HG03521 (cell line): ENCODE results near the gene NHLRC2.
"Not testable (repeated sequence)": the region's sequence is repeated elsewhere in the genome, so short reads cannot be mapped to it uniquely, and the experiment has no call there.

Source experiments
- ATAC-seq: cut with Tn5 transposase; IDR thresholded peaks from one replicate; pipeline ENCODE4 v1.9.1; 2021; ENCODE audit warnings: mild to moderate bottlenecking, moderate library complexity; ENCODE audit not compliant: unreplicated experiment

NHLRC2 gene

GRCh38 chr10:113854013-113854760 lies at the start of gene NHLRC2, which contains the start of gene DCLRE1A:
Gene NHLRC2, plus strand, starts transcription at chr10:113854661. Its CDS starts 212 bp downstream, at chr10:113854873.
Gene DCLRE1A, minus strand, starts transcription at chr10:113854082. Its CDS starts 900 bp downstream, at chr10:113853182.
- ATAC-seq: peak; percentile 37

GRCh38 chr10:113806503-113806902 lies 48.0 kb upstream of the NHLRC2 start:
- no peak for ATAC-seq

- ATAC-seq: no peak
Measured at GRCh38 chr10:113808168-113808567, 46.3 kb upstream of the NHLRC2 start.

GRCh38 chr10:113814700-113815099 lies 39.8 kb upstream of the NHLRC2 start:
- not testable (repeated sequence) for ATAC-seq

GRCh38 chr10:113819989-113820388 lies 34.5 kb upstream of the NHLRC2 start:
- no peak for ATAC-seq

- ATAC-seq: no peak
Measured at GRCh38 chr10:113820507-113820906, 34.0 kb upstream of the NHLRC2 start.

- not testable (repeated sequence) for ATAC-seq
Measured at GRCh38 chr10:113821306-113821705, 33.2 kb upstream of the NHLRC2 start.

- no peak for ATAC-seq
Measured at GRCh38 chr10:113822174-113822573, 32.3 kb upstream of the NHLRC2 start.

- ATAC-seq: no peak
Measured at GRCh38 chr10:113823389-113823788, 31.1 kb upstream of the NHLRC2 start.

GRCh38 chr10:113825791-113826190 lies 28.7 kb upstream of the NHLRC2 start:
- no peak for ATAC-seq

GRCh38 chr10:113828567-113828966 lies 25.9 kb upstream of the NHLRC2 start:
- ATAC-seq: not testable (repeated sequence)

- ATAC-seq: no peak
Measured at GRCh38 chr10:113842171-113842570, 12.3 kb upstream of the NHLRC2 start.

- no peak for ATAC-seq
Measured at GRCh38 chr10:113843972-113844485, 10.4 kb upstream of the NHLRC2 start.

- no peak for ATAC-seq
Measured at GRCh38 chr10:113846036-113846435, 8.4 kb upstream of the NHLRC2 start.

- ATAC-seq: no peak
Measured at GRCh38 chr10:113849140-113849803, 5.2 kb upstream of the NHLRC2 start.

GRCh38 chr10:113849946-113850345 lies 4.5 kb upstream of the NHLRC2 start:
- no peak for ATAC-seq

- no peak for ATAC-seq
Measured at GRCh38 chr10:113853578-113854012, 866 bp upstream of the NHLRC2 start.

GRCh38 chr10:113854761-113855588 lies 514 bp downstream of the NHLRC2 start:
- ATAC-seq: peak; percentile 37

- ATAC-seq: no peak
Measured at GRCh38 chr10:113856563-113856962, 2.1 kb downstream of the NHLRC2 start.

- ATAC-seq: no peak
Measured at GRCh38 chr10:113857210-113857609, 2.7 kb downstream of the NHLRC2 start.

GRCh38 chr10:113858541-113858940 lies 4.1 kb downstream of the NHLRC2 start:
- ATAC-seq: no peak
